Gastrocnemius medialis (tissue), 4 donors: ENCODE measurements around the gene CACNA1H. TPM values are rescaled to one million over a fixed set of nuclear protein-coding genes. Genes with fewer than 3 reads are reported as not detected.

Experiments used
- ATAC-seq, 2 donors: fragments of 150-250 bp; one replicate each; pipeline ENCODE4 v1.9.1; 2016
- DNase-seq, 2 donors: peaks; one replicate each; pipeline ENCODE4 v3.0.0-alpha.2; 2019
- H3K27ac ChIP-seq, 4 donors: fragments of 200-600 bp; sonication (generic); 1 replicate in 1 of 4; 2 replicates in 3 of 4; pipeline ENCODE4 v1.5.1; 2016 to 2018; ENCODE audit warnings: mild to moderate bottlenecking in 2 of 4, moderate library complexity in 1 of 4
- H3K27me3 ChIP-seq, 3 donors: fragments of 200-600 bp; sonication (generic) in 2 of 3; 1 replicate in 1 of 3; 2 replicates in 2 of 3; pipeline versions ENCODE4 v1.5.1 to v1.6.0; 2016 to 2019; ENCODE audit warnings: mild to moderate bottlenecking in 1 of 3, moderate library complexity in 1 of 3
- H3K36me3 ChIP-seq, 2 donors: fragments of 200-600 bp; sonication (generic) in 1 of 2; one replicate each; pipeline ENCODE4 v1.5.1; 2017 to 2018
- H3K4me1 ChIP-seq, 2 donors: fragments of 200-600 bp; sonication (generic) in 1 of 2; one replicate each; pipeline ENCODE4 v1.5.1; 2016 to 2017; ENCODE audit warnings: mild to moderate bottlenecking in 2 of 2
- H3K4me3 ChIP-seq, 4 donors: fragments of 200-600 bp; sonication (generic) in 3 of 4; 1 replicate in 1 of 4; 2 replicates in 3 of 4; pipeline ENCODE4 v1.5.1; 2016 to 2019; ENCODE audit warnings: mild to moderate bottlenecking in 2 of 4
- H3K9me3 ChIP-seq, 3 donors: fragments of 200-600 bp; sonication (generic) in 2 of 3; 1 replicate in 1 of 3; 2 replicates in 2 of 3; pipeline ENCODE4 v1.5.1; 2016 to 2019
- POLR2A ChIP-seq, 2 donors: fragments of 450-650 bp; IDR thresholded peaks; one replicate each; pipeline ENCODE4 v1.6.1; 2017; ENCODE audit warnings: antibody characterized with exemption in 2 of 2, mild to moderate bottlenecking in 2 of 2, moderate library complexity in 2 of 2
- in situ Hi-C, 4 donors: fragments of 200-750 bp; cut with MboI; loops; one replicate each; pipeline versions ENCODE4 v1.15.0 to v1.8.0; 2017; ENCODE audit warnings: low sequenced_read_pairs in 4 of 4
- intact Hi-C: fragments of 100-400 bp; cut with DNase I; formaldehyde crosslinking; loops from one replicate; pipeline ENCODE4 v1.15.1; 2023; ENCODE audit warnings: low total_unique reads
- total RNA-seq, 4 donors: library from RNA; depleted of rRNA; stranded (reverse); fragments of >200 nt; gene quantifications; one replicate each; pipeline versions ENCODE4 v1.1.0 to v1.2.3, GENCODE V29; 2016
- TF ChIP-seq, protein P1 (sequence below), 5 experiments: fragments of 450-650 bp in 3 of 5; fragments of 200-600 bp in 2 of 5; sonication (generic) in 2 of 5; IDR thresholded peaks in 4 of 5; conservative IDR thresholded peaks in 1 of 5; 1 replicate in 4 of 5; 2 replicates in 1 of 5; pipeline ENCODE4 v1.5.1; 2016 to 2019; ENCODE audit warnings: antibody characterized with exemption in 5 of 5, mild to moderate bottlenecking in 3 of 5, moderate library complexity in 3 of 5

Gene CACNA1H
- total RNA-seq, 4 donors from 2014 or later = 3.7 to 12.8 (median 4.5) TPM

DNA sequence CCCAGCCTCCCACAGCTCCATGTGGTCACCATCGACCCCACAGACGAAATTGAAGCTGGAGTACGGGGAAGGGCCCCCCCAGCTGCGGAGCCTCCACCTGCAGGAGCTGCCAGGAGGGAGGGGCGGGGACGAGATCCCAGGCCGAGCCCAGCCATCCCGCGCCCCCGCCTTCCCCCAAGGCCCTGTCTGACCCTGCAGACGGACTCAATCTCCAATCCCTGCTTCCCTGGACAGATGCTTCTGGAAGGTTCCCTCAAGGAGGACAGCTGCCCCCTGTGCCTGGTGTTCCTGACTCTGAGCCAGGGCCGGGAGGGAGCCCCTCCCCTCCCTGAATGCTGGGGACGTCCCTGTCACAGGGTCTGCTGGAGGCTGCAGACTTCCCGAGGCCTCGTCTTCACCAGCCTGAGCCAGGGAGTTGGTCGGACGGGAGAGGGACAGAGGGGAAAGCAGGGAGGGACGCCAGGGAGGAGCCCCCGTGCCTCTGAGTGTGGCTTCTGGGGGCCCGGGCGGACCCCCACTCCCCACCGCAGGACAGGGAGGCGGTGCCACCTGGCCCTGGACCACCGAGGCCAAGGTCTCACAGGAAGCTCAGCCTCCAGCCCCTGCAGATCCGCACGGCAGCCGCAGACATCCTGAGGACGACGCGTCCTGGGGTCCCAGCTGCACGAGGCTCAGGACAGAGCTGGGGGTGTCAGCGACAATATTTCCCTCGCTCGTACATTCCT is 35.6 kb upstream of the CACNA1H start:
- Histone ChIP-seq H3K36me3 (no peaks in the 10 kb centered on the region), H3K27ac (no peak overlapping the region), H3K9me3 (no peaks in the 10 kb centered on the region), H3K4me3 (no peak overlapping the region), H3K27me3 (peaks cover 11 to 29% (median 26%) of the 10 kb centered on the region in 3 donors), H3K4me1 (no peaks in the 10 kb centered on the region)
- TF ChIP-seq POLR2A (IDR thresholded peaks at IDR 0.05) = no peak
- TF ChIP-seq, protein P1, sequence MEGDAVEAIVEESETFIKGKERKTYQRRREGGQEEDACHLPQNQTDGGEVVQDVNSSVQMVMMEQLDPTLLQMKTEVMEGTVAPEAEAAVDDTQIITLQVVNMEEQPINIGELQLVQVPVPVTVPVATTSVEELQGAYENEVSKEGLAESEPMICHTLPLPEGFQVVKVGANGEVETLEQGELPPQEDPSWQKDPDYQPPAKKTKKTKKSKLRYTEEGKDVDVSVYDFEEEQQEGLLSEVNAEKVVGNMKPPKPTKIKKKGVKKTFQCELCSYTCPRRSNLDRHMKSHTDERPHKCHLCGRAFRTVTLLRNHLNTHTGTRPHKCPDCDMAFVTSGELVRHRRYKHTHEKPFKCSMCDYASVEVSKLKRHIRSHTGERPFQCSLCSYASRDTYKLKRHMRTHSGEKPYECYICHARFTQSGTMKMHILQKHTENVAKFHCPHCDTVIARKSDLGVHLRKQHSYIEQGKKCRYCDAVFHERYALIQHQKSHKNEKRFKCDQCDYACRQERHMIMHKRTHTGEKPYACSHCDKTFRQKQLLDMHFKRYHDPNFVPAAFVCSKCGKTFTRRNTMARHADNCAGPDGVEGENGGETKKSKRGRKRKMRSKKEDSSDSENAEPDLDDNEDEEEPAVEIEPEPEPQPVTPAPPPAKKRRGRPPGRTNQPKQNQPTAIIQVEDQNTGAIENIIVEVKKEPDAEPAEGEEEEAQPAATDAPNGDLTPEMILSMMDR (IDR thresholded peaks at IDR 0.05 in 4 of 5, conservative IDR thresholded peaks at IDR 0.05 in 1 of 5) = no peak
- intact Hi-C loops (no loop called here), in situ Hi-C loops (no loop called here)
- ATAC-seq (no peak), DNase-seq (no peak)

DNA sequence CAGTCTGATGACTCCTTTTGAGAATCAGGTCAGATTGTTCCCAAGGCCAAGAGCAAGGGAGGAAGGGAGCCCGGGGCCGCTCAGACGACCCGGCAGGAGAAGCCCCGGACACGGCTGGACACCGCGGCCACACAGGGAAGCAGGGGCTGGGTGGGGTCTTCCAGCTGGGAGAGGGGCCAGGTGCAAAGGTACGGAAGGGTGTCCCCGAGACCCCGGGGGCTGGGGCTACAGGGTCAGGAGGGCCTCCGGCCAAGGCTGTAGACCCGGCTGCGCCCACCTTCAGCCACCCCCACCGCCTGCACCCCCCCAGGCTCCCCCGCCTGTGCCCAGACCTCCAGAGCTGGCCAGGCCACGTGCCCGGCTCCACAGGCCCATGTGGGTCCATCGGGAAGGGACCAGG is 35.0 kb upstream of the CACNA1H start:
- Histone ChIP-seq H3K4me1 (no peaks in the 10 kb centered on the region), H3K9me3 (no peaks in the 10 kb centered on the region), H3K27me3 (peaks cover 10 to 29% (median 27%) of the 10 kb centered on the region in 3 donors), H3K4me3 (no peak overlapping the region), H3K27ac (no peak overlapping the region), H3K36me3 (no peaks in the 10 kb centered on the region)
- DNase-seq = no peak
- intact Hi-C loops = no loop called here
- in situ Hi-C loops = no loop called here
- TF ChIP-seq, protein P1 (IDR thresholded peaks at IDR 0.05 in 4 of 5, conservative IDR thresholded peaks at IDR 0.05 in 1 of 5) = no peak
- no peak for TF ChIP-seq POLR2A (IDR thresholded peaks at IDR 0.05)
- ATAC-seq = no peak

DNA sequence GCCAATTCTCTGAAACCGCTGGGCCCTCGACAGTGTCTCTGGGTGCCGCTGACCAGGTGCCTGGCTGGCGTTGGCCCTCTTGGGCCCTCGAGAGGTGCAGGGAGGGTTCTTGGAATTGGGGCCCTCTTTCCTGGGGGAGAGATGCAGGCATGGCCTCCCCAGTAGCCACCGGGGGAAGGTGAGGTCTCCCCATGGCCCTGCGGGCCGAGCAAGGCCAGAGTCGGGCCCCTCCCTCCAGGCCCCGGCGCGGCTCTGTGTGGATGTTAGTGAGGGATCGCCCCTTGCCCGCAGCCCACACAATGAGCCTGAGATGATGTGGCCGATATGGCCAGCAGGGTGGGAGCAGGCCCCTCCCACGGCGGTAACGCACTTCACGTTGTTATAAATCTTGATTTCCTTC is 33.8 kb upstream of the CACNA1H start:
- ATAC-seq = no peak
- in situ Hi-C loops = no loop called here
- no peaks in the 10 kb centered on the region for H3K9me3 ChIP-seq
- peaks cover 10 to 33% (median 32%) of the 10 kb centered on the region in 3 donors for H3K27me3 ChIP-seq
- no peaks in the 10 kb centered on the region for H3K4me1 ChIP-seq
- H3K4me3 ChIP-seq = no peak overlapping the region
- intact Hi-C loops = no loop called here
- no peaks in the 10 kb centered on the region for H3K36me3 ChIP-seq
- TF ChIP-seq, protein P1 (IDR thresholded peaks at IDR 0.05 in 4 of 5, conservative IDR thresholded peaks at IDR 0.05 in 1 of 5) = no peak
- TF ChIP-seq POLR2A (IDR thresholded peaks at IDR 0.05) = no peak
- no peak overlapping the region for H3K27ac ChIP-seq
- no peak for DNase-seq

DNA sequence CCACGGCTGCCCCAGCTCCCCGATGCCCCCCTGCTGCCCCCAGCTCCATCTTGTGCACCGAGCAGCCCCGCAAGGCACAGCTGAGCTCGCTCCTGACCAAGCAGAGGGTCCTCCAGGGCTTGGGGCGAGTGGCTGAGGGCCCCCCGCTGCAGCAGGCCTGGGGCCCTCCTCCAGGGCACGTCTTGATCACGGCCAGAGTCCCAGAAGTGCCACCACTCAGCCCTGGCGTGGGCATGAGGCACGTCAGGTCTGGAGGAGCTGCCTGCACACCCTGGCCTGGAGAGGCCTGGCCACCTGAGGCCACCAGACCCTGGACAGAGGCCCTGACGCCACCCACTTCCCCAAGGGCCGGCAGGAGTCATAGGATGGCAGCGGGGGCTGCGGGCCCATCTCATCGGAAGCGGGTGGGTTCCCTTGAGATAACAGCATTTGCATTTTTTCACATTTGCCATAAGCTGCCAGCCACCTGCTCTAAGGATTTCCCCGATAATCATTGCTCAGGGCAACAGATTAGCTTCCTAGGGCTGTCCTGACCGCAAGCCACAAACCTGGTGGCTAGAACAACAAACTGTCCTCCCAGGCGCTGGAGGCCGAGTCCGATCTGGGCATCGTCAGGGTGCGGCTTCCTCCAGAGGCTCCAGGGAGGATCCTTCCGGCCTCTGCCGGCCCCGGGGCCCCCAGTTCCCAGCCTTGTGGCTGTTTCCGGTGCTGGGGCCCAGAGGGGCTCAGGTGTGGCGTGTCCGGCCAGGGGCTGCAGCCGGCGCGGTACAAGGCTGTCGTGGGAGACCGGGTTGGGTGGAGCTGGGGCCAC is 32.9 kb upstream of the CACNA1H start:
- TF ChIP-seq, protein P1 (IDR thresholded peaks at IDR 0.05 in 4 of 5, conservative IDR thresholded peaks at IDR 0.05 in 1 of 5) = no peak
- TF ChIP-seq POLR2A (IDR thresholded peaks at IDR 0.05) = no peak
- Histone ChIP-seq H3K36me3 (no peaks in the 10 kb centered on the region), H3K27me3 (peaks cover 13 to 27% (median 24%) of the 10 kb centered on the region in 3 donors), H3K4me1 (no peaks in the 10 kb centered on the region), H3K9me3 (no peaks in the 10 kb centered on the region), H3K4me3 (no peak overlapping the region), H3K27ac (no peak overlapping the region)
- ATAC-seq (no peak), DNase-seq (no peak)
- intact Hi-C loops = no loop called here
- in situ Hi-C loops = no loop called here
